ENCODE measurements around the gene ALG5. TPM values are rescaled to one million over a fixed set of nuclear protein-coding genes. Genes with fewer than 3 reads are reported as not detected.
A peak's percentile ranks its signal among the peaks of the same experiment; 100 is the strongest.

ALG5 gene
- polyA plus RNA-seq, 1 of the 3 experiments (the other 2 are of a cell fraction) = 24.2 TPM

DNA sequence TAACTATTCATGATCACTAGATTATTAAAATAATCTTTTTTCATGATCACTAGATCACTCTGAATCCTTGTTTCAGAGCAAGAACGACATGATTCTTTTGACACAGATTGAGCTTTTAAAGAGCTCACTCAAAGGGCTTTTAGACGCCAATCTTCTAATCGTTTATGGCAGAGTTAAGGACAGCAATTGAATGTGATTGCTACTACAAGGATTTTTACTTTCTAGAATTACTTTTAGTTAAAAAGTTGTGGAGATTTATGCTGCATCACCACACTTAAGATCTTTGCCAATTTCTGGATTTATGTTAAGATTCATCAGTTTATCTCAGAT, 2.7 kb upstream of the ALG5 start:
- ChIA-PET CTCF (interaction anchor here (3.8 kb wide), 1 partner anchor 10 kb away, joined by 26 read pairs; no protein-coding TSS in a partner anchor), POLR2A (interaction anchor here (0.7 kb wide), 1 partner anchor 183 kb away, joined by 3 read pairs; no protein-coding TSS in a partner anchor)
- Histone ChIP-seq H3K9me3 (no peaks in the 10 kb centered on the region), H3K4me1 (ENCODE audit: control insufficient read depth in 1 of 2, insufficient read depth in 2 of 2, low read depth in 1 of 2, low read length in 1 of 2) (peaks cover 9 to 13% of the 10 kb centered on the region in 2 experiments; a peak in 3 of 4 replicates), H3K9ac (peak overlapping the region; percentile 94; the same call in 1 of the 2 replicates), H3K27me3 (ENCODE audit: insufficient read depth) (no peaks in the 10 kb centered on the region), H3F3A (replicated peaks; ENCODE audit: insufficient read depth) (peaks cover 49% of the 10 kb centered on the region), H3K27ac (ENCODE audit: low read depth in 2 of 2, low read length in 1 of 2) (peak overlapping the region; percentile 24 to 91; a peak in 2 of 4 replicates), H2AFZ (ENCODE audit: low read depth) (0 out of 2 replicates have a peak overlapping the region, but pooled peaks have one; percentile 80), H3K79me2 (ENCODE audit: insufficient read depth) (peaks cover 55% of the 10 kb centered on the region), H4K20me1 (ENCODE audit: insufficient read depth) (no peaks in the 10 kb centered on the region), H3K4me3 (ENCODE audit: low read depth in 2 of 2, low read length in 1 of 2) (peak overlapping the region; percentile 96 to 98), H3K9me2 (no peaks in the 10 kb centered on the region), H3K4me2 (peak overlapping the region; percentile 77), H3K36me3 (replicated peaks in 1 of 2; ENCODE audit: control insufficient read depth in 1 of 2, insufficient read depth in 2 of 2, low read length in 1 of 2) (peaks cover 38 to 39% of the 10 kb centered on the region in 2 experiments)
- WGBS (ENCODE audit: low lambda C conversion rate) = 9% methylated on average over 3 of the region's 3 CpGs
- TF ChIP-seq, protein P1, sequence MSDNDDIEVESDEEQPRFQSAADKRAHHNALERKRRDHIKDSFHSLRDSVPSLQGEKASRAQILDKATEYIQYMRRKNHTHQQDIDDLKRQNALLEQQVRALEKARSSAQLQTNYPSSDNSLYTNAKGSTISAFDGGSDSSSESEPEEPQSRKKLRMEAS (IDR thresholded peaks at IDR 0.05; ENCODE audit: low read depth) = no peak
- TF ChIP-seq GATA2 (CRISPR knock-in tag; IDR thresholded peaks at IDR 0.05) (no peak), TAF1 (IDR thresholded peaks at IDR 0.05; ENCODE audit: borderline replicate concordance, low read depth, low read length) (no peak), FOXM1 (IDR thresholded peaks at IDR 0.05; ENCODE audit: low read depth) (no peak), USF2 (IDR thresholded peaks at IDR 0.05; ENCODE audit: borderline replicate concordance, low read depth, low read length) (no peak), RXRA (IDR thresholded peaks at IDR 0.05; ENCODE audit: borderline replicate concordance, low read depth) (no peak), ELF1 (IDR thresholded peaks at IDR 0.05) (no peak), JUND (IDR thresholded peaks at IDR 0.05) (no peak), CHD2 (IDR thresholded peaks at IDR 0.05; ENCODE audit: low read length, partially characterized antibody) (no peak), RCOR1 (IDR thresholded peaks at IDR 0.05; ENCODE audit: low read length) (no peak), SMC3 (IDR thresholded peaks at IDR 0.05; ENCODE audit: low read depth, low read length) (no peak), POLR2AphosphoS5 (IDR thresholded peaks at IDR 0.05; ENCODE audit: low read depth, low read length) (no peak), NRF1 (IDR thresholded peaks at IDR 0.05; ENCODE audit: low read depth, low read length) (no peak), NFIC (IDR thresholded peaks at IDR 0.05; ENCODE audit: borderline replicate concordance) (no peak), YY1 (IDR thresholded peaks at IDR 0.05; ENCODE audit: low read depth) (no peak)
- TF ChIP-seq, protein P2, sequence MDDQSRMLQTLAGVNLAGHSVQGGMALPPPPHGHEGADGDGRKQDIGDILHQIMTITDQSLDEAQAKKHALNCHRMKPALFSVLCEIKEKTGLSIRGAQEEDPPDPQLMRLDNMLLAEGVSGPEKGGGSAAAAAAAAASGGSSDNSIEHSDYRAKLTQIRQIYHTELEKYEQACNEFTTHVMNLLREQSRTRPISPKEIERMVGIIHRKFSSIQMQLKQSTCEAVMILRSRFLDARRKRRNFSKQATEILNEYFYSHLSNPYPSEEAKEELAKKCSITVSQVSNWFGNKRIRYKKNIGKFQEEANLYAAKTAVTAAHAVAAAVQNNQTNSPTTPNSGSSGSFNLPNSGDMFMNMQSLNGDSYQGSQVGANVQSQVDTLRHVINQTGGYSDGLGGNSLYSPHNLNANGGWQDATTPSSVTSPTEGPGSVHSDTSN (IDR thresholded peaks at IDR 0.05) = no peak
- TF ChIP-seq, protein P3, sequence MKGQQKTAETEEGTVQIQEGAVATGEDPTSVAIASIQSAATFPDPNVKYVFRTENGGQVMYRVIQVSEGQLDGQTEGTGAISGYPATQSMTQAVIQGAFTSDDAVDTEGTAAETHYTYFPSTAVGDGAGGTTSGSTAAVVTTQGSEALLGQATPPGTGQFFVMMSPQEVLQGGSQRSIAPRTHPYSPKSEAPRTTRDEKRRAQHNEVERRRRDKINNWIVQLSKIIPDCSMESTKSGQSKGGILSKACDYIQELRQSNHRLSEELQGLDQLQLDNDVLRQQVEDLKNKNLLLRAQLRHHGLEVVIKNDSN (IDR thresholded peaks at IDR 0.05; ENCODE audit: borderline replicate concordance, low read depth) = no peak
- no peak for DNase-seq

All from SK-N-SH (cell line).